COR-L47 (cell line): Measurements from ENCODE around the gene ZDHHC4.

Experiments
- DNase-seq: peaks from one replicate; lab custom pipeline; 2025; lab: John Stamatoyannopoulos, UW

ZDHHC4 gene

GRCh38 chr7:6577369-6578113 lies at the start of gene ZDHHC4:
ZDHHC4 (plus strand) TSS chr7:6577454; CDS start chr7:6580562, 3,108 bp downstream.
- DNase-seq, result peak; percentile 90

- DNase-seq, result no peak
Measured at GRCh38 chr7:6528401-6529130, 48.7 kb upstream of the ZDHHC4 start.

- no peak for DNase-seq
Measured at GRCh38 chr7:6529643-6530042, 47.6 kb upstream of the ZDHHC4 start.

GRCh38 chr7:6530626-6531491 lies 46.4 kb upstream of the ZDHHC4 start:
- DNase-seq, result no peak

GRCh38 chr7:6531492-6532279 lies 45.6 kb upstream of the ZDHHC4 start:
- no peak for DNase-seq

- DNase-seq, result no peak
Measured at GRCh38 chr7:6532516-6532915, 44.7 kb upstream of the ZDHHC4 start.

GRCh38 chr7:6533893-6534495 lies 43.3 kb upstream of the ZDHHC4 start:
- DNase-seq, result no peak

GRCh38 chr7:6536262-6537260 lies 40.7 kb upstream of the ZDHHC4 start:
- DNase-seq, result peak; percentile 41

GRCh38 chr7:6542368-6542767 lies 34.9 kb upstream of the ZDHHC4 start:
- no peak for DNase-seq

- DNase-seq, result no peak
Measured at GRCh38 chr7:6545398-6546126, 31.7 kb upstream of the ZDHHC4 start.

- DNase-seq, result no peak
Measured at GRCh38 chr7:6546498-6547251, 30.6 kb upstream of the ZDHHC4 start.

GRCh38 chr7:6547400-6547799 lies 29.9 kb upstream of the ZDHHC4 start:
- no peak for DNase-seq

- DNase-seq, result no peak
Measured at GRCh38 chr7:6551016-6551511, 26.2 kb upstream of the ZDHHC4 start, which contains the start of gene GRID2IP. GRID2IP (minus strand) TSS chr7:6551461; CDS start chr7:6551436, 25 bp downstream.

GRCh38 chr7:6553448-6554044 lies 23.7 kb upstream of the ZDHHC4 start:
- no peak for DNase-seq

GRCh38 chr7:6554848-6555247 lies 22.4 kb upstream of the ZDHHC4 start:
- no peak for DNase-seq

- DNase-seq, result peak; percentile 35
Measured at GRCh38 chr7:6556196-6556595, 21.1 kb upstream of the ZDHHC4 start.

GRCh38 chr7:6558837-6559236 lies 18.4 kb upstream of the ZDHHC4 start:
- DNase-seq, result peak; percentile 77

- no peak for DNase-seq
Measured at GRCh38 chr7:6559896-6560295, 17.4 kb upstream of the ZDHHC4 start.
